Panc1 (cell line): ENCODE measurements around the gene RBFOX1.

Experiments
- POLR2AphosphoS5 ChIP-seq: IDR thresholded peaks from 2 replicates; pipeline ENCODE4 v1.6.1; 2012; ENCODE audit warnings: mild to moderate bottlenecking, low read depth, low read length, moderate library complexity
- SIN3A ChIP-seq: IDR thresholded peaks from 2 replicates; pipeline ENCODE4 v1.6.1; 2012; ENCODE audit warnings: low read depth, mild to moderate bottlenecking, low read length, moderate library complexity, borderline replicate concordance; ENCODE audit not compliant: insufficient read depth
- TF ChIP-seq, protein P1 (sequence below): fragments of 450-650 bp; IDR thresholded peaks from 2 replicates; pipeline ENCODE4 v1.5.1; 2017; ENCODE audit warnings: mild to moderate bottlenecking
- TF ChIP-seq, protein P2 (sequence below), 2 experiments: IDR thresholded peaks; 2 replicates each; pipeline ENCODE4 v1.6.1; 2011 to 2012; ENCODE audit warnings: low read depth in 2 of 2, control low read depth in 1 of 2, low read length in 1 of 2, mild to moderate bottlenecking in 1 of 2, moderate library complexity in 1 of 2; ENCODE audit not compliant: insufficient read depth in 1 of 2

DNA sequence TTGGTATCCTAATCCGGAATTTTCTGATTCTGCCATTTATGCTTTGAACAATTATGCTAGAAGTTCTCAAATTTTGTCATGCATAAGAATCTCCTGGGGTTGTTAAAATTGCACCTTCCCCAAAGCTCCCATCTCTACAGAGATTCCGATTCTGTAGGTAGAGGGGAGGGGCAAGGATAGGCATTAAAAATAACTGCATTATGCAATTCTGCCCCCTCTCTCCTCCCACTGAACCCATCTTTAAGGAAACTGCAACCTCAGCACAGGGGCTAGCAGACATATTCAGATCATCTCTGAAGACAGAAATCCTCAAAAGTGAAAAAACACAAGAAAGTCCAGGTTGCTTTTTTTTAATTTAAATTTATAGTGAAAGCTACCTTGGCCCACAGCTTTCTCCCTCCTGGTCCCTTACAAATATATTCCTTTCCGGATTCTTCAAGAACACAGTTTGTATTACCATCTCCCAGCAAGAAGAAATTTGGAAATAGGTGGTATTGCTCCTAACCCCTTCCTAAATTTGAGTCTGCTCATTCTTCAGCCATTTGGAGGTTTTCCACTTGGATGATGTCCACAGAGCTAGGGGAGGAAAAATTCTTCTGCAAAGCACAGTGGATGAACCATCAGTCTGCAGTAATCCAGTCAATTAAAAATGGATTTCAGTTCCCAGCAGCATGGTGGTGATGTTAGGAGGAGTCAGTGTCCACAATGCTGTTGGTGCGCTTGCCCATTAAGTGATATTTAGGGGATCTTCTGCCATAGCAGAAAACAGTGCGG is 67.7 kb downstream of the RBFOX1 start:
- TF ChIP-seq POLR2AphosphoS5, result no peak
- TF ChIP-seq, protein P1, sequence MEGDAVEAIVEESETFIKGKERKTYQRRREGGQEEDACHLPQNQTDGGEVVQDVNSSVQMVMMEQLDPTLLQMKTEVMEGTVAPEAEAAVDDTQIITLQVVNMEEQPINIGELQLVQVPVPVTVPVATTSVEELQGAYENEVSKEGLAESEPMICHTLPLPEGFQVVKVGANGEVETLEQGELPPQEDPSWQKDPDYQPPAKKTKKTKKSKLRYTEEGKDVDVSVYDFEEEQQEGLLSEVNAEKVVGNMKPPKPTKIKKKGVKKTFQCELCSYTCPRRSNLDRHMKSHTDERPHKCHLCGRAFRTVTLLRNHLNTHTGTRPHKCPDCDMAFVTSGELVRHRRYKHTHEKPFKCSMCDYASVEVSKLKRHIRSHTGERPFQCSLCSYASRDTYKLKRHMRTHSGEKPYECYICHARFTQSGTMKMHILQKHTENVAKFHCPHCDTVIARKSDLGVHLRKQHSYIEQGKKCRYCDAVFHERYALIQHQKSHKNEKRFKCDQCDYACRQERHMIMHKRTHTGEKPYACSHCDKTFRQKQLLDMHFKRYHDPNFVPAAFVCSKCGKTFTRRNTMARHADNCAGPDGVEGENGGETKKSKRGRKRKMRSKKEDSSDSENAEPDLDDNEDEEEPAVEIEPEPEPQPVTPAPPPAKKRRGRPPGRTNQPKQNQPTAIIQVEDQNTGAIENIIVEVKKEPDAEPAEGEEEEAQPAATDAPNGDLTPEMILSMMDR, result no peak
- no peak for TF ChIP-seq SIN3A
- TF ChIP-seq, protein P2, sequence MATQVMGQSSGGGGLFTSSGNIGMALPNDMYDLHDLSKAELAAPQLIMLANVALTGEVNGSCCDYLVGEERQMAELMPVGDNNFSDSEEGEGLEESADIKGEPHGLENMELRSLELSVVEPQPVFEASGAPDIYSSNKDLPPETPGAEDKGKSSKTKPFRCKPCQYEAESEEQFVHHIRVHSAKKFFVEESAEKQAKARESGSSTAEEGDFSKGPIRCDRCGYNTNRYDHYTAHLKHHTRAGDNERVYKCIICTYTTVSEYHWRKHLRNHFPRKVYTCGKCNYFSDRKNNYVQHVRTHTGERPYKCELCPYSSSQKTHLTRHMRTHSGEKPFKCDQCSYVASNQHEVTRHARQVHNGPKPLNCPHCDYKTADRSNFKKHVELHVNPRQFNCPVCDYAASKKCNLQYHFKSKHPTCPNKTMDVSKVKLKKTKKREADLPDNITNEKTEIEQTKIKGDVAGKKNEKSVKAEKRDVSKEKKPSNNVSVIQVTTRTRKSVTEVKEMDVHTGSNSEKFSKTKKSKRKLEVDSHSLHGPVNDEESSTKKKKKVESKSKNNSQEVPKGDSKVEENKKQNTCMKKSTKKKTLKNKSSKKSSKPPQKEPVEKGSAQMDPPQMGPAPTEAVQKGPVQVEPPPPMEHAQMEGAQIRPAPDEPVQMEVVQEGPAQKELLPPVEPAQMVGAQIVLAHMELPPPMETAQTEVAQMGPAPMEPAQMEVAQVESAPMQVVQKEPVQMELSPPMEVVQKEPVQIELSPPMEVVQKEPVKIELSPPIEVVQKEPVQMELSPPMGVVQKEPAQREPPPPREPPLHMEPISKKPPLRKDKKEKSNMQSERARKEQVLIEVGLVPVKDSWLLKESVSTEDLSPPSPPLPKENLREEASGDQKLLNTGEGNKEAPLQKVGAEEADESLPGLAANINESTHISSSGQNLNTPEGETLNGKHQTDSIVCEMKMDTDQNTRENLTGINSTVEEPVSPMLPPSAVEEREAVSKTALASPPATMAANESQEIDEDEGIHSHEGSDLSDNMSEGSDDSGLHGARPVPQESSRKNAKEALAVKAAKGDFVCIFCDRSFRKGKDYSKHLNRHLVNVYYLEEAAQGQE (IDR thresholded peaks at IDR 0.05; ENCODE audit: insufficient read depth in 1 of 2, low read depth in 2 of 2, low read length in 1 of 2), result no peak
